H1 (cell line): ENCODE measurements around the gene ZNF593. TPM values are rescaled to one million over a fixed set of nuclear protein-coding genes. Genes with fewer than 3 reads are reported as not detected.

Source experiments
- CTCF ChIA-PET: fragments of 300-600 bp; sonication (Branson Sonifier 250); formaldehyde crosslinking; loops from one replicate; lab custom pipeline; 2021; ENCODE audit not compliant: partially characterized antibody; lab: Charles Lee
- POLR2A ChIA-PET: fragments of 300-600 bp; sonication (Branson Sonifier 250); formaldehyde crosslinking; loops from one replicate; lab custom pipeline; 2021; ENCODE audit warnings: inconsistent platforms; ENCODE audit not compliant: partially characterized antibody; lab: Charles Lee
- DNase-seq, 2 experiments: peaks; one replicate each; pipeline versions ENCODE4 v3.0.0 to v3.0.0-alpha.2; 2010 to 2022; ENCODE audit warnings: low spot score in 2 of 2, low read depth in 1 of 2, mixed read lengths in 1 of 2
- FAIRE-seq: peaks from 2 replicates; lab custom pipeline; 2011; peaks lifted over from hg19 to GRCh38; lab: Jason Lieb, UNC
- H2AFZ ChIP-seq: 2 replicates; pipeline ENCODE4 v1.8.1; 2012; ENCODE audit warnings: low read length, inconsistent platforms
- H2AK5ac ChIP-seq: 2 replicates; pipeline ENCODE4 v1.6.1; 2013; ENCODE audit warnings: low read depth, low read length
- H2BK120ac ChIP-seq: replicated peaks from 2 replicates; pipeline ENCODE3; 2013; ENCODE audit warnings: low read depth, low read length, inconsistent platforms
- H2BK12ac ChIP-seq: 2 replicates; pipeline ENCODE4 v1.6.1; 2013; ENCODE audit warnings: low read depth, low read length
- H2BK15ac ChIP-seq: 2 replicates; pipeline ENCODE4 v1.6.1; 2013; ENCODE audit warnings: low read length
- H2BK20ac ChIP-seq: 2 replicates; pipeline ENCODE4 v1.6.1; 2013; ENCODE audit warnings: low read length
- H2BK5ac ChIP-seq: 2 replicates; pipeline ENCODE4 v1.6.1; 2013; ENCODE audit warnings: low read depth, low read length
- H3K14ac ChIP-seq: 2 replicates; pipeline ENCODE4 v1.6.1; 2013; ENCODE audit warnings: inconsistent platforms; ENCODE audit not compliant: insufficient read length
- H3K18ac ChIP-seq: 2 replicates; pipeline ENCODE4 v1.6.1; 2013; ENCODE audit warnings: low read length; ENCODE audit errors: extremely low read depth
- H3K23ac ChIP-seq: 2 replicates; pipeline ENCODE4 v1.6.1; 2013; ENCODE audit warnings: inconsistent platforms; ENCODE audit not compliant: insufficient read length
- H3K23me2 ChIP-seq: 2 replicates; pipeline ENCODE4 v1.6.1; 2013; ENCODE audit warnings: low read depth, low read length
- H3K27ac ChIP-seq: 2 replicates; pipeline ENCODE4 v1.6.1; 2011; ENCODE audit warnings: low read depth, low read length, inconsistent platforms
- H3K27me3 ChIP-seq, 4 experiments: replicated peaks in 1 of 4; 1 replicate in 1 of 4; 2 replicates in 3 of 4; pipeline versions ENCODE4 v1.6.1 to v1.8.1; 2011 to 2013; ENCODE audit warnings: low read length in 3 of 4, mild to moderate bottlenecking in 3 of 4, inconsistent platforms in 2 of 4, mixed read lengths in 2 of 4, moderate library complexity in 1 of 4; ENCODE audit not compliant: control insufficient read depth in 3 of 4, insufficient read depth in 3 of 4; ENCODE audit errors: extremely low read depth in 1 of 4
- H3K36me3 ChIP-seq, 4 experiments: 2 replicates each; pipeline versions ENCODE4 v1.6.1 to v1.8.1; 2011 to 2013; ENCODE audit warnings: mild to moderate bottlenecking in 4 of 4, low read length in 3 of 4, moderate library complexity in 2 of 4, control low read depth in 1 of 4, inconsistent platforms in 1 of 4; ENCODE audit not compliant: insufficient read depth in 4 of 4, control insufficient read depth in 2 of 4
- H3K4ac ChIP-seq: replicated peaks from 2 replicates; pipeline ENCODE3; 2013; ENCODE audit warnings: low read length, low read depth, mixed read lengths, inconsistent platforms; ENCODE audit not compliant: insufficient read length
- H3K4me1 ChIP-seq, 4 experiments: replicated peaks in 1 of 4; 1 replicate in 1 of 4; 2 replicates in 3 of 4; pipeline versions ENCODE4 v1.6.1 to v1.8.1; 2011 to 2013; ENCODE audit warnings: low read length in 3 of 4, inconsistent platforms in 2 of 4, mixed read lengths in 1 of 4; ENCODE audit not compliant: insufficient read depth in 4 of 4, control insufficient read depth in 3 of 4
- H3K4me2 ChIP-seq, 2 experiments: 2 replicates each; pipeline versions ENCODE4 v1.6.1 to v1.8.1; 2011 to 2013; ENCODE audit warnings: low read depth in 2 of 2, low read length in 2 of 2, control low read depth in 1 of 2, inconsistent platforms in 1 of 2, mild to moderate bottlenecking in 1 of 2; ENCODE audit not compliant: insufficient read depth in 1 of 2
- H3K4me3 ChIP-seq, 4 experiments: fragments of 200-600, 300-600 bp in 1 of 4; sonication (generic), shearing (Covaris generic), sonication (Bioruptor Twin) in 1 of 4; 2 replicates each; pipeline versions ENCODE4 v1.5.1 to v1.8.1; 2011 to 2016; ENCODE audit warnings: low read length in 4 of 4, low read depth in 3 of 4, control low read depth in 2 of 4, inconsistent platforms in 2 of 4, mild to moderate bottlenecking in 2 of 4, mixed read lengths in 1 of 4, moderate library complexity in 1 of 4; ENCODE audit not compliant: insufficient read depth in 2 of 4; ENCODE audit errors: extremely low read depth in 1 of 4
- H3K56ac ChIP-seq: replicated peaks from 2 replicates; pipeline ENCODE3; 2013; ENCODE audit warnings: low read depth, mild to moderate bottlenecking, mixed read lengths, low read length, inconsistent platforms; ENCODE audit not compliant: insufficient read length
- H3K79me1 ChIP-seq: 2 replicates; pipeline ENCODE4 v1.6.1; 2013; ENCODE audit warnings: low read depth, low read length, control low read depth
- H3K79me2 ChIP-seq, 2 experiments: 2 replicates each; pipeline versions ENCODE4 v1.6.1 to v1.8.1; 2012 to 2013; ENCODE audit warnings: low read length in 2 of 2, mild to moderate bottlenecking in 2 of 2, inconsistent platforms in 1 of 2; ENCODE audit not compliant: insufficient read depth in 2 of 2, control insufficient read depth in 1 of 2
- H3K9ac ChIP-seq, 4 experiments: replicated peaks in 1 of 4; 1 replicate in 1 of 4; 2 replicates in 3 of 4; pipeline versions ENCODE4 v1.6.1 to v1.8.1; 2011 to 2013; ENCODE audit warnings: low read depth in 3 of 4, low read length in 3 of 4, control low read depth in 2 of 4, mild to moderate bottlenecking in 2 of 4, moderate library complexity in 2 of 4, inconsistent platforms in 1 of 4; ENCODE audit errors: extremely low read depth in 1 of 4
- H3K9me3 ChIP-seq, 2 experiments: 2 replicates each; pipeline versions ENCODE4 v1.6.1 to v1.8.1; 2012 to 2013; ENCODE audit warnings: mild to moderate bottlenecking in 2 of 2, moderate library complexity in 2 of 2, control low read depth in 1 of 2, inconsistent platforms in 1 of 2, low read depth in 1 of 2, low read length in 1 of 2, mixed read lengths in 1 of 2; ENCODE audit not compliant: insufficient read depth in 2 of 2
- H4K20me1 ChIP-seq, 2 experiments: replicated peaks in 1 of 2; 2 replicates each; pipeline versions ENCODE3 to v1.8.1; 2011 to 2013; ENCODE audit warnings: inconsistent platforms in 2 of 2, low read length in 2 of 2, mild to moderate bottlenecking in 1 of 2; ENCODE audit not compliant: insufficient read depth in 2 of 2, control insufficient read depth in 1 of 2
- H4K5ac ChIP-seq: 2 replicates; pipeline ENCODE4 v1.6.1; 2013; ENCODE audit warnings: low read length, low read depth, mixed read lengths, inconsistent platforms; ENCODE audit not compliant: insufficient read length
- H4K8ac ChIP-seq: 2 replicates; pipeline ENCODE4 v1.8.0; 2013; ENCODE audit warnings: mild to moderate bottlenecking, moderate library complexity, low read length, inconsistent platforms; ENCODE audit not compliant: insufficient read depth; ENCODE audit errors: extremely low read depth
- H4K91ac ChIP-seq: replicated peaks from 2 replicates; pipeline ENCODE3; 2013; ENCODE audit warnings: low read length, mixed read lengths, inconsistent platforms; ENCODE audit not compliant: insufficient read length
- BACH1 ChIP-seq: IDR thresholded peaks from 2 replicates; pipeline ENCODE4 v1.6.1; 2012; ENCODE audit warnings: low read length, improper control_type of control experiment
- BRCA1 ChIP-seq: IDR thresholded peaks from 2 replicates; pipeline ENCODE4 v1.6.1; 2012; ENCODE audit warnings: low read depth, low read length, improper control_type of control experiment
- CEBPB ChIP-seq: IDR thresholded peaks from 2 replicates; pipeline ENCODE4 v1.6.1; 2012; ENCODE audit warnings: low read depth, low read length
- CREB1 ChIP-seq: IDR thresholded peaks from 2 replicates; pipeline ENCODE4 v1.6.1; 2012; ENCODE audit warnings: inconsistent platforms
- GABPA ChIP-seq: IDR thresholded peaks from 2 replicates; pipeline ENCODE4 v1.6.1; 2011; ENCODE audit warnings: mild to moderate bottlenecking, low read length, moderate library complexity, borderline replicate concordance; ENCODE audit not compliant: insufficient read depth
- GTF2F1 ChIP-seq: IDR thresholded peaks from 2 replicates; pipeline ENCODE4 v1.6.1; 2012; ENCODE audit warnings: low read depth, low read length, improper control_type of control experiment, borderline replicate concordance
- HDAC6 ChIP-seq: IDR thresholded peaks from one replicate; pipeline ENCODE4 v1.7.1; 2012; ENCODE audit warnings: low read depth, mild to moderate bottlenecking, inconsistent platforms, low read length, moderate library complexity
- KDM1A ChIP-seq: fragments of 200-600, 300-600 bp; sonication (generic); IDR thresholded peaks from 2 replicates; pipeline ENCODE4 v1.7.1; 2016; ENCODE audit warnings: mild to moderate bottlenecking, low read length, borderline replicate concordance
- KDM4A ChIP-seq: IDR thresholded peaks from one replicate; pipeline ENCODE4 v1.7.1; 2012; ENCODE audit warnings: low read depth, mild to moderate bottlenecking, moderate library complexity, low read length, inconsistent platforms; ENCODE audit not compliant: severe bottlenecking
- NRF1 ChIP-seq: IDR thresholded peaks from 2 replicates; pipeline ENCODE4 v1.6.1; 2011; ENCODE audit warnings: mild to moderate bottlenecking, low read depth, low read length, improper control_type of control experiment
- RXRA ChIP-seq: IDR thresholded peaks from 2 replicates; pipeline ENCODE4 v1.6.1; 2011; ENCODE audit warnings: low read depth, mild to moderate bottlenecking, low read length, moderate library complexity; ENCODE audit not compliant: insufficient read depth
- SIRT6 ChIP-seq: IDR thresholded peaks from one replicate; pipeline ENCODE4 v1.7.1; 2012; ENCODE audit warnings: low read length, inconsistent platforms
- SP1 ChIP-seq: IDR thresholded peaks from 2 replicates; pipeline ENCODE4 v1.6.1; 2011; ENCODE audit warnings: low read depth, low read length
- WGBS, 2 experiments: shearing (Covaris generic) in 1 of 2; methylation state at CpG; one replicate each; pipeline versions ENCODE4 v1.1.6 to v1.1.7; 2013 to 2015; ENCODE audit warnings: low lambda C conversion rate in 2 of 2, mixed read lengths in 2 of 2, inconsistent platforms in 1 of 2, low coverage in 1 of 2, missing lambda C conversion rate in 1 of 2; ENCODE audit not compliant: insufficient replicate concordance in 2 of 2, insufficient coverage in 1 of 2, insufficient read length in 1 of 2; ENCODE audit errors: extremely low coverage in 1 of 2, missing lambda C conversion rate in 1 of 2; 5-methylcytosine and 5-hydroxymethylcytosine counted together
- polyA plus RNA-seq, 7 experiments: library from polyadenylated mRNA; depleted of rRNA in 3 of 7; stranded (reverse) in 5 of 7; unstranded in 2 of 7; fragments of >200 nt in 5 of 7; fragments of 200-250 nt in 2 of 7; gene quantifications; 1 replicate in 5 of 7; 2 replicates in 1 of 7; 4 replicates in 1 of 7; pipeline versions ENCODE4 v1.2.1 to v1.2.3, GENCODE V29; 2011 to 2013; ENCODE audit warnings: missing spikeins in 2 of 7, mixed read lengths in 2 of 7
- total RNA-seq: library from RNA; stranded (reverse); fragmentation: NEBNext Ultra II Directional; extraction: Animal tissue kit (Norgen Biotek cat#: 25700); gene quantifications from 2 replicates; pipeline ENCODE4 v1.2.1, GENCODE V29; 2021

ZNF593 gene
- total and polyA plus RNA-seq, 2 of the 8 experiments (the other 6 are each of a cell fraction or from before 2014, with no cell fraction given), result 38.2 to 68.0 TPM

- POLR2A ChIA-PET, result interaction anchor here (0.7 to 1.3 kb wide), 3 partner anchors 9 to 94 kb away, joined by 3 to 4 read pairs (median 3); partner anchors contain the start of genes CATSPER4 and ZNF593
- Histone ChIP-seq H3K9me3 (no peaks in the 10 kb centered on the region), H3K23ac (no peak overlapping the region), H2BK12ac (no peak overlapping the region), H3K4me2 (no peak overlapping the region), H4K5ac (no peak overlapping the region), H2BK15ac (no peak overlapping the region), H3K36me3 (peaks cover 0 to 4% (median 3%) of the 10 kb centered on the region in 4 experiments; a peak in 4 of 8 replicates), H3K79me2 (no peaks in the 10 kb centered on the region), H3K14ac (no peak overlapping the region), H4K91ac (no peak overlapping the region), H3K4ac (no peak overlapping the region), H2BK5ac (no peak overlapping the region), H3K23me2 (peaks cover 2% of the 10 kb centered on the region; the same call in 1 of the 2 replicates), H3K56ac (no peak overlapping the region), H4K20me1 (peaks cover 0 to 2% of the 10 kb centered on the region in 2 experiments), H2AK5ac (no peak overlapping the region), H3K27me3 (no peaks in the 10 kb centered on the region), H3K9ac (no peak overlapping the region), H4K8ac (no peak overlapping the region), H3K4me1 (peaks cover 0 to 2% (median 0%) of the 10 kb centered on the region in 4 experiments; a peak in 4 of 7 replicates), H2AFZ (no peak overlapping the region), H3K79me1 (no peaks in the 10 kb centered on the region; the same call in 1 of the 2 replicates), H3K4me3 (no peak overlapping the region), H3K27ac (no peak overlapping the region), H3K18ac (no peak overlapping the region), H2BK120ac (no peak overlapping the region), H2BK20ac (no peak overlapping the region)
- DNase-seq, result no peak
- CTCF ChIA-PET, result interaction anchor here (12.6 to 16.2 kb wide), 2 partner anchors 4 to 8 kb away, joined by 159 read pairs; partner anchors contain the start of genes C1orf232, CATSPER4, CNKSR1 and ZNF593
- 85% methylated on average over 9 of the region's 9 CpGs; no CpG with 5 or more reads in 1 of the 2 experiments for WGBS, 2 experiments
- FAIRE-seq, result no peak
- TF ChIP-seq KDM4A, result no peak
- TF ChIP-seq KDM1A, result no peak
- TF ChIP-seq BRCA1, result no peak
- TF ChIP-seq NRF1, result no peak
- no peak for TF ChIP-seq HDAC6
- no peak for TF ChIP-seq SIRT6
- no peak for TF ChIP-seq GABPA
- TF ChIP-seq SP1, result no peak
- TF ChIP-seq CREB1, result no peak
- no peak for TF ChIP-seq RXRA
- TF ChIP-seq GTF2F1, result no peak
- TF ChIP-seq BACH1, result no peak
- TF ChIP-seq CEBPB, result no peak
These were observed 12.1 kb downstream of the ZNF593 start for GRCh38 chr1:26181586-26182382.
